ENCODE measurements around the gene SMCP.

SMCP gene

DNA sequence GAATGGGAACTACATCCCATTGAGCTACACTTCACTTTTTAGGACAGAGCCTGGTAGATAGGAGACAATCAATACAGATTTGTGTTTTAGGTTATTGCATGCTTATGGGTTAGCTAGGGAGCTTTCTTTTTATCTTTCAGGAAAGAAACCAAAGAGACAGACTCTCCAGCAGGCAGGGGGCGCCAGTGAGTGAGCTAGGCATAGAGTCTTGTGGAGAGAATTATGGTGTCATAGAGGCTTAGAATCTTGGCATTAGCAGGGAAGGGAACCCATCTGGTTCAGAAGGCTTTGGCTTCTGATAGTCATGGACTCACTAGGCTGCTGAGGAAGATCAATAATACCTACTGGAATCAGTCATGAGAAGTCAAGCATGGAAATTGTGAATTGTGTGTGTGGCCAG lies at the start of gene SMCP:
TSS of gene SMCP (plus strand) at position 281 of the 400 bp plus-strand sequence. CDS start 6,101 bp downstream, outside the sequence.
- no peak for DNase-seq (ENCODE audit: low read depth)
- no peak within 1 kb of the TSS for H3K4me3 ChIP-seq (ENCODE audit: low read length)
- no peak; the same call in 1 of the 2 replicates for TF ChIP-seq CTCF (conservative IDR thresholded peaks at IDR 0.05; ENCODE audit: low read length)

GRCh38 chr1:152836870-152837269 lies 41.3 kb upstream of the SMCP start:
- no peak for DNase-seq (ENCODE audit: low read depth)
- H3K4me3 ChIP-seq (ENCODE audit: low read length), result no peak overlapping the region
- TF ChIP-seq CTCF (conservative IDR thresholded peaks at IDR 0.05; ENCODE audit: low read length), result no peak

GRCh38 chr1:152842556-152842955 lies 35.6 kb upstream of the SMCP start, which contains the start of gene LCE6A:
TSS of gene LCE6A (plus strand) at chr1:152842856. CDS start at chr1:152843521, 665 bp downstream.
- DNase-seq (ENCODE audit: low read depth), result no peak
- H3K4me3 ChIP-seq (ENCODE audit: low read length), result no peak within 1 kb of the TSS
- no peak for TF ChIP-seq CTCF (conservative IDR thresholded peaks at IDR 0.05; ENCODE audit: low read length)

DNA sequence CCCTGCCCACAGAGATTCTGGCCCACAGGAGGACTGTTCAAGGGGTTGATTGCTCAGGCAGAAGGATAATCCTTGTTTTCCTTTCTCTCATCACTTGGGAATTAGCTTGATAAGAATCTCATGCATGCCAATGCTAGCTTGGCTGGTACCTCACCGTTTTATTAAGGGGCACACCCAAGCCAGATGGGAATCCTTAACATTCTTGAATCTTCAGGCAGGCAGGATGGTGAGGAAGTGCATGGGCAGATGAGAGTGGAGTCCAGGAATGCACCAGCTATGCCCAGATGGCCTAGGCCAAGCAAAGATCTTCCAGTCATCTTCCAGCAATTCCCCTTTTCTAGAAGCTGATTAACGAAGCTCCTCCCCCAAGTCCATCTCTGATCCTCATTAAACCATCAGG lies 22.5 kb upstream of the SMCP start:
- no peak for TF ChIP-seq CTCF (conservative IDR thresholded peaks at IDR 0.05; ENCODE audit: low read length)
- DNase-seq (ENCODE audit: low read depth), result peak; percentile 41
- no peak overlapping the region for H3K4me3 ChIP-seq (ENCODE audit: low read length)

DNA sequence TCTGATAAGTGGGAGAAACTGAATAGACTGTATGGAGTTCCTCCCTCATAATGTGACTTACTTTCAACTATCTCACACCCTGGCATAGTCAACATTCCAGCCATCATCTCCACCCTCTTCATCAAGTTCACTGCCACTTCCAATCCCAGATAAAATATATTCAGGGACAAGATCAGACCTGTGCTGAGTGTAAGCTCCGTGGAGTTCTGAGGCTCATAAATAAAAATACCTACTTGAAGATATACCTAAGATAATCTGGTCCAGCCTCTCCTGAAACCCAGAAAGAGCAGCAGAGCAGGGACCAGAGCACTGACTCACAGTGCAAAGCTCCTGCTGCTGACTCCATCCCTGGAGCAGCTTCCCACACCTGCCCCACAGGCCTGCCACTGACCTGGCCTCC lies 20.1 kb upstream of the SMCP start:
- TF ChIP-seq CTCF (conservative IDR thresholded peaks at IDR 0.05; ENCODE audit: low read length), result no peak
- no peak for DNase-seq (ENCODE audit: low read depth)
- H3K4me3 ChIP-seq (ENCODE audit: low read length), result no peak overlapping the region

GRCh38 chr1:152859696-152860095 lies 18.4 kb upstream of the SMCP start, which contains the start of gene LCE7A:
TSS of gene LCE7A (plus strand) at chr1:152859996. CDS start at chr1:152860698, 702 bp downstream.
- H3K4me3 ChIP-seq (ENCODE audit: low read length), result no peak within 1 kb of the TSS
- TF ChIP-seq CTCF (conservative IDR thresholded peaks at IDR 0.05; ENCODE audit: low read length), result no peak
- DNase-seq (ENCODE audit: low read depth), result no peak

- DNase-seq (ENCODE audit: low read depth), result no peak
- no peak overlapping the region for H3K4me3 ChIP-seq (ENCODE audit: low read length)
- no peak for TF ChIP-seq CTCF (conservative IDR thresholded peaks at IDR 0.05; ENCODE audit: low read length)
These were observed 18.0 kb upstream of the SMCP start for GRCh38 chr1:152860129-152860528.
